22Rv1 (cell line): Measurements from ENCODE around the gene NOS1AP.

ENCODE experiments used
- H3K27ac ChIP-seq: fragments of 450-650 bp; 2 replicates; pipeline ENCODE4 v1.5.1; 2017
- ZFX ChIP-seq: fragments of 450-650 bp; IDR thresholded peaks from 2 replicates; pipeline ENCODE4 v1.6.1; 2017; ENCODE audit warnings: antibody characterized with exemption, borderline replicate concordance
- TF ChIP-seq, protein P1 (sequence below): fragments of 450-650 bp; IDR thresholded peaks from 2 replicates; pipeline ENCODE4 v1.5.1; 2017; ENCODE audit warnings: mild to moderate bottlenecking

NOS1AP gene

DNA sequence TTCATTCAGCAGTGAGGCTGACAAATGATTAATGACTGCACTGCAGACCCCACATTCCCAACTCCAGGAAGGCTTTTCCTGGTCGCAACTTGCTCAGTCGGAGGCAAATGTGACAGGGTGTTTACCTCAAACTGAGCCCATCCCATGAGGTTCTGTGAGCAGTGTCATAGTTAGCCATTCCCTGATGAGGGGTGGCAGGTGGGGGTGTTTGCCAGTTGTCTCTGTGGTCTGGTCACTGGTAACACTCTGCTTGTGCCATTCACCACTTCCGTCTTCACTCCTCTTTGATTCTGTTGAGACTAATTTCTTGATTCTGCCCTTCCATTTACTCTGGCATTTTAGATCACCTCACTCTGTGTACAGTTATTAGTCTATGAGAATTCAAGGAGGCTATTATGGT, 73.5 kb downstream of the NOS1AP start:
- TF ChIP-seq ZFX, result no peak
- TF ChIP-seq, protein P1, sequence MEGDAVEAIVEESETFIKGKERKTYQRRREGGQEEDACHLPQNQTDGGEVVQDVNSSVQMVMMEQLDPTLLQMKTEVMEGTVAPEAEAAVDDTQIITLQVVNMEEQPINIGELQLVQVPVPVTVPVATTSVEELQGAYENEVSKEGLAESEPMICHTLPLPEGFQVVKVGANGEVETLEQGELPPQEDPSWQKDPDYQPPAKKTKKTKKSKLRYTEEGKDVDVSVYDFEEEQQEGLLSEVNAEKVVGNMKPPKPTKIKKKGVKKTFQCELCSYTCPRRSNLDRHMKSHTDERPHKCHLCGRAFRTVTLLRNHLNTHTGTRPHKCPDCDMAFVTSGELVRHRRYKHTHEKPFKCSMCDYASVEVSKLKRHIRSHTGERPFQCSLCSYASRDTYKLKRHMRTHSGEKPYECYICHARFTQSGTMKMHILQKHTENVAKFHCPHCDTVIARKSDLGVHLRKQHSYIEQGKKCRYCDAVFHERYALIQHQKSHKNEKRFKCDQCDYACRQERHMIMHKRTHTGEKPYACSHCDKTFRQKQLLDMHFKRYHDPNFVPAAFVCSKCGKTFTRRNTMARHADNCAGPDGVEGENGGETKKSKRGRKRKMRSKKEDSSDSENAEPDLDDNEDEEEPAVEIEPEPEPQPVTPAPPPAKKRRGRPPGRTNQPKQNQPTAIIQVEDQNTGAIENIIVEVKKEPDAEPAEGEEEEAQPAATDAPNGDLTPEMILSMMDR, result no peak
- H3K27ac ChIP-seq, result no peak overlapping the region

GRCh38 chr1:162144268-162144667, 74.8 kb downstream of the NOS1AP start:
- no peak overlapping the region for H3K27ac ChIP-seq

GRCh38 chr1:162144853-162145252, 75.4 kb downstream of the NOS1AP start:
- no peak overlapping the region for H3K27ac ChIP-seq

More at GRCh38 chr1:162144268-162144667, 74.8 kb downstream of the NOS1AP start:
- no peak for TF ChIP-seq ZFX
- TF ChIP-seq, protein P1, result no peak

GRCh38 chr1:162145280-162145965, 75.9 kb downstream of the NOS1AP start:
- no peak for TF ChIP-seq ZFX
- TF ChIP-seq, protein P1, result no peak
- H3K27ac ChIP-seq, result no peak overlapping the region

More at GRCh38 chr1:162144853-162145252, 75.4 kb downstream of the NOS1AP start:
- no peak for TF ChIP-seq ZFX
- TF ChIP-seq, protein P1, result no peak

DNA sequence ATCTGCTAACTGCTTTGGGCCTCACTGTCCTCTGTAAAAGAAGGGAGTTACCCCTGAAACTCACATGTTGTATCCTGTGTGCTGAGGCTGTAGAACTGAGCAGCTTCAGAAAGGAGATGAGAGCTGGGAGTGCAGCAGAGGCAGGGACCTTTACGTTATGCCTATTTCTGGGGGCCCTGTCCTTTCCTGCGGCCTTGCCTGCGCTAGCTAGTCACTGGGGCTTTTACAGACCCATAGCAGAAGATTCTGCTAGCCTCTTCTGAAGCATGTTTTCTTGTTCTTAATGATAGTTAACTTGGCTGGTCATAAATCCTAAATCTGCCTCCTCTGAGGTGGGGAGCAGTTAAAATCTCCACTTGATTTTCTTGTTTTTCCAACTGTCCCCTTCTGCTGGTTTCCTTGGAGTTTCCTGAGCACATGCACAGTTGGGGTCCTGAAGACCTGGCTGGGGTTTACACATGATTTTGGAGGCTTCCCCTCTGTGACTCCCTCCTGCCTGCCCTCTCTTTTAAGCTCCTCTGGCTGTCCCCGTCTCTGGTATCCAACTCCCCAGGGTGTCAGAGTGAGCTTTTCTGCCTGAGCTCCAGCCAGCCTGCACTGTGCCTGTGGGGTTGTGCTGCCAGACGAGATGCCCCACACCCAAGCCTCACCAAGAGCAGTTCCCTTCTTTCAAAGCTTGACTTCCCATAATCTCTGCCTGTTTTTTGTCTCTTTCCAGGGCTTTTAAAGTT, 76.6 kb downstream of the NOS1AP start:
- TF ChIP-seq, protein P1, result no peak
- no peak for TF ChIP-seq ZFX
- no peak overlapping the region for H3K27ac ChIP-seq

DNA sequence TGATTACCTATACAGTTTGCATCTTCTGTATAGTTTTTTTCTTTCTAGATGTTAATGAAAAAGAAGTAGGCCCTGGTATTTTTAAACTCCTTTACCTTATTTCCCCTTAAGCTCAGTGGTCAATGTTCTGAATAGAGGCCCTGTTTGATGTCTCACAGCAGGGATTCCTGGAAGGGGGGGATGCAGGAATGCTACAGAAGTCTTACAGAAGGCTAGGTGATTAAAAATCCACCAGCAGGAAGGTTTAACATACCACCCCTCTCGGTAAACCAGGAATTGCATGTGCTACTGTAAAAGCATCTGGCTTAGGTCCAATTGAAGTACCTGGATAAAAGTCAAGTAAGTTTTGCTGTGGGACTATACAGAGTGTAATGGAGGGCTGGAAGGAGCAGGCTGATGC, 78.3 kb downstream of the NOS1AP start:
- no peak overlapping the region for H3K27ac ChIP-seq
- no peak for TF ChIP-seq ZFX
- TF ChIP-seq, protein P1, result no peak

- H3K27ac ChIP-seq, result no peak overlapping the region
- TF ChIP-seq ZFX, result no peak
- TF ChIP-seq, protein P1, result no peak
These were observed 80.6 kb downstream of the NOS1AP start for GRCh38 chr1:162150112-162150511.
